AG09319 (cell line): ENCODE results near the gene HDAC9.

Experiments
- DNase-seq: peaks from one replicate; pipeline ENCODE4 v3.0.0-alpha.2; 2010; ENCODE audit warnings: low read depth; ENCODE audit errors: extremely low read depth
- TF ChIP-seq, protein P1 (sequence below): IDR thresholded peaks from 2 replicates; pipeline ENCODE4 v1.5.1; 2011; ENCODE audit warnings: low read depth, mild to moderate bottlenecking, inconsistent platforms, low read length, moderate library complexity

HDAC9 gene

DNA sequence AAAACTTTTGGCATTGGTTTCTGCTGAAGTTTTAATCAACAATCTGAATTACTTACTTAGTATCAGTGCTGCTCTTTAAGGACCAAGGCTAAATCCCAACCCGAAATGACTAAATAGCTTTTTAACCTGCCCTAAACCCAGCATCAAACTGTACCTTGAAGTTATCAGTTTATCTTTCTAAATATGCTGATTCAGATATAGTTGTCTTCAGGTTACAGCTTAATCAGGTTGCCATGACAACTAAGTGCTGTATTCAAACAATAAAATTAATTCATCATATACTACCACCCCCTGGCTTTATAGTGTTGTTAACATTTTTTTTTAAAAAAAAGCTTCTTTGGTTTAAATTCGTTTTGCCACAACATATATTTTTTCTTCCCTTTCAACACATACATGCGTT, 382.3 kb downstream of the HDAC9 start:
- DNase-seq: no peak
- TF ChIP-seq, protein P1, sequence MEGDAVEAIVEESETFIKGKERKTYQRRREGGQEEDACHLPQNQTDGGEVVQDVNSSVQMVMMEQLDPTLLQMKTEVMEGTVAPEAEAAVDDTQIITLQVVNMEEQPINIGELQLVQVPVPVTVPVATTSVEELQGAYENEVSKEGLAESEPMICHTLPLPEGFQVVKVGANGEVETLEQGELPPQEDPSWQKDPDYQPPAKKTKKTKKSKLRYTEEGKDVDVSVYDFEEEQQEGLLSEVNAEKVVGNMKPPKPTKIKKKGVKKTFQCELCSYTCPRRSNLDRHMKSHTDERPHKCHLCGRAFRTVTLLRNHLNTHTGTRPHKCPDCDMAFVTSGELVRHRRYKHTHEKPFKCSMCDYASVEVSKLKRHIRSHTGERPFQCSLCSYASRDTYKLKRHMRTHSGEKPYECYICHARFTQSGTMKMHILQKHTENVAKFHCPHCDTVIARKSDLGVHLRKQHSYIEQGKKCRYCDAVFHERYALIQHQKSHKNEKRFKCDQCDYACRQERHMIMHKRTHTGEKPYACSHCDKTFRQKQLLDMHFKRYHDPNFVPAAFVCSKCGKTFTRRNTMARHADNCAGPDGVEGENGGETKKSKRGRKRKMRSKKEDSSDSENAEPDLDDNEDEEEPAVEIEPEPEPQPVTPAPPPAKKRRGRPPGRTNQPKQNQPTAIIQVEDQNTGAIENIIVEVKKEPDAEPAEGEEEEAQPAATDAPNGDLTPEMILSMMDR: no peak

DNA sequence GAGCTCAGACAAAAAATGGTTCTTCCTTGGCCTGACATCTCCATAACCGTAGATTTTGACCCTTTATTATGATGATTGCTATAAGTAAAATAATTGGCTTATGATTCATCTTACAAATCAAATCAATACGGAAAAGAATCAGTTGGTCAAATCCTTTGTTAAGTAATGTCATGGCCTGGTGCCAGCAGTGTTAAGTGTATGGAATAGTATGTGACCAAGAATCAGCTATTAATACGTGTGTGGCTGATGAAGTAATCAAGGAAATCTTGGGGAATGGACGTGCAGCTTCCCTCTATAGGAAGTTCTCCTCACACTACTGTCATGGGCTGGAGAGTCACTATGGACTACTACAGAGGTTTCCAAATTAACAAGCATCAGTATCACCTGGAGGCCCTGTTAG, 391.3 kb downstream of the HDAC9 start:
- no peak for DNase-seq
- TF ChIP-seq, protein P1: no peak

DNA sequence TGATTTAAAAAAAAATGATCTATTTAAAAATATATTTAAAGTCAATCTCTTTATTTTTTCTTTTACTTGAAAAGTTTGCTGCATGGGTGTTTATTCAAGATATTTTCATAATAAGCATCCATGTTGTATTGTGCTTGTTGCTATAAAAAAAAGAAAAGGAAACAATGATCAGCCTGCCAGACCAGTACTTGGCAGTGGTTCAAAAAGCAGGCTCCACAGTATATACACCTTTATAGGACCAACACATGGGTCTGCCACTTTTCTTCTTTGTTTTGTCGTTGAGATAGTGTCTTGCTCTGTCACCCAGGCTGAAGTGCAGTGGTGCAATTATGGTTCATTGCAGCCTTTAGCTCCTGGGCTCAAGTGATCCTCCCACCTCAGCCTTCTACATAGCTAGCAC, 393.9 kb downstream of the HDAC9 start:
- DNase-seq: no peak
- TF ChIP-seq, protein P1: no peak

DNA sequence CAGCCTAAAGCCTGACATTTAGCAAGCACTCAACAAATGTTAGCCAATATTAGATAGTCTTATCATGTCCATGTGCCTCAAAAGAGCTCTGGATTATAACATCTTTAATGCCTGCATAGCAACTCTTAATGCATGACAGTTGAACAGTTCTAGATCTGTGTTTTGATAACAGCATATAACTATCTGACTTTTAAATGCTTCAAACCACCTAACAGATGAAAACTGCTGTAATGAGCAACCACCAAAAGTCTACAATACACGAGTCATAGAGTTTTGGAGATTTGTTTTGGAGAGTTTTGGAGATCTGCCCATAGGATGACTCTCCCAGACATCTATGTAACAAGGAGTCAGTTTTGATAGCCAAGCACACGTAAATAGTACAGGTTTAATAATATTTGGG, 394.6 kb downstream of the HDAC9 start:
- DNase-seq: no peak
- TF ChIP-seq, protein P1: no peak

DNA sequence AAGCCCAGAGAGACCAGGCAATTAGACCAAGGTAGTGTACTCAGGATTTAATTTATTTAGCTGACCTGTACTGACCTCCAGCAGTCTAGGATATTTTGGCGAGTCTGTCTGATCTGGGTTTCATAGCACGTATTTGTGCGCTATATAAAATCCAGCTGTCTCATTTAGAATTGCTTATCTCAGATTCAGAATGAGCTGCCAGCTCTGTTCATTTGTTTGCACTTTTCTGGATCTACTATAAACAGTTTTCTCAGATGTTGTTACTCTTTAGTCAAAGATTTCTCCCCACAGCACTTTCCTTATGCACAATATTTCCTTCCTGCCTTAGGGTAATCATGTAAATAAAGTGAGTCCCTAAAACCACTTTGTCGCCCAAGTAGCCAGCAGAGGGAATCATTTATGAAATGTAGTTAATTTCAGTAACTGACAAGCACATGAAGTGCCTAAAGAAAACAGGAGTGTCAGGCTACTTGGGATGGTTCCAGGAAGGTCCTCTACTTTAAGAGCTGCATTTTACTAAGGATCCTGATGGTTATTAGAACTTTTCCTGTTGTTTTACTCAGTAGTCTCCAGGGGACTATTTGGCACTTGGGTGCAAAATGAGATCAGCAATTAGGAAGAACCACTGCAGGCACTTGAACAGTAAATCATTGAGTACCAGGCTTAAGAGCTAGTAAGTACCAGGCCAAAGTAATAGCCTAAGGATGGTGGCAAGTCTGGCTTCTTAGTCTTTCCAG, 395.5 kb downstream of the HDAC9 start:
- TF ChIP-seq, protein P1: no peak
- DNase-seq: no peak

DNA sequence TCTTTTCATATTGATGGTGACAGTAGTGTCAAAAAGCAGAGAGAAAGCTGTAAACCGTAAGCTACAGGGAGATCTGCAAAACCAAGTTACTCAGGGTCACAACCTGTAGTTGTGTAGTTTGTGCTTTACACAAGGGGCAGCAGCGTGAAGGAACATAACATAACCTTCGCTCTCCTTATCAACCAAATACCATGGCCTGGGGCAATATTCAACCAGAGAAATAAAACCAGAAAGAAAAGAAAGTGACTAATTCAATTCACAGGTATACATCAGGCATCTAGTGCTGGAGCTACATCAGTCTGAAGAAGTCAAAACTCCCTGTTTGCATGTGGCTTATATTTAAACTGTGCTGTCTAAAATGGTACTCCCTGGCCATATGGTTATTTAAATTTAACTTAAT, 397.6 kb downstream of the HDAC9 start:
- TF ChIP-seq, protein P1: no peak
- DNase-seq: no peak

DNA sequence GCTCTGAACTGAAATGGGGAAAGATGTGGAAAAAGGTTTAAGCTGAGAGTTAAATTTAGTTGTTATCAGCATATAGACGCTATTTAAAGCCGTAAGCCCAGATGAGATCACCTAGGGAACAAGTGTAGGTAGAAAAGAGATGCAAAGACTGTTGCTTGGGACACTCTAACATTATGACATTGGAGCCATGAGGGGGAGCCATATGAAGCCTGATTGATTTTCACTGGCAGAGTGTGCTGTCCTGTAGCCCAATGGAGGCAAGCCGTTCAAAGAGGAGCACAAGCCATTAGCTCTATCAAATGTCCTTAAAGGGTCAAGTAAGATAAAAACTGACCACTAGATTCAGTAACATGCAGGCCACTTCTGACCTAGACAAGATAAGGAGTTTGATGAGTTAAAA, 398.6 kb downstream of the HDAC9 start:
- TF ChIP-seq, protein P1: no peak
- no peak for DNase-seq
